ENCODE data around the gene ADAMTSL1.
A peak's percentile ranks its signal among the peaks of the same experiment; 100 is the strongest.
"Not testable (repeated sequence)": the region's sequence is repeated elsewhere in the genome, so short reads cannot be mapped to it uniquely, and the experiment has no call there.

ADAMTSL1 gene

DNA sequence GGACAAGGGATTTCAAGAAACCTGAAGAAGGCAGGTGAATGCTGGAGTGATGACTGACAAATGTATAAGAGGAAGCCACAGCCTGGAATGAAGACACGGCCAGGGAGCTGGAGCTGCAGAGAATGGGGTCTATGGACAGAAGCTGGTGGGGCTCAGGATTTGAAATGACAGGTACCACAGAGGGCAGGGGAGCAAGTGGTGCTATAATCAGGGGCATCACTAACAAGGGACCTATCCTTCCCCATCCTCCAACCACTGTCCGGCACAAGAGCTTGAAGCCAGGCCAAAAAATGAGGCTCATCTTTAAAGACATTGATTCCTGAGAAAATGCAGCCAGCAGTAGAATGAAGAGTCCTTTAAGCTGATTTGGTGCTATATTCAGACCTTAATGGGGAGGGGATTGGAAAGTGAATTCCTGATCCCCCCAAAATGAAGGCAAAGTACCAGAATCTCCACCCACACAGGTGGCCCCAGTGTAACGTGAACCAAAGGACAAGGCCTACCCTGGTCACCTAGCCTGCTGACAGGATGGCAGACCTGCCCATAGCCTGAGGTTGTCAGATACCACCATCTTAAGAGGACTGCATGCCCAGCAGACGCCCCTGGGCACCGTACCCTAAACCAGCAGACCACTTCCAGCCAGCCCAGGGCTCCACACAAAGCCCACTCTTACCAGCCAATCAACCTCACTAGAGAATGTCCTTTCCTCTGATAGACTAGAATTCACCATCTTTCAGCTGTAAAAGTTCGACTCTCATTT, 449.9 kb downstream of the ADAMTSL1 start:
- H3K4me1 Mint-ChIP-seq = no peaks in the 10 kb centered on the region
- DNase-seq (no peak), ATAC-seq (no peak)
- H3K36me3 Mint-ChIP-seq (ENCODE audit: low read depth) = no peaks in the 10 kb centered on the region
- no peaks in the 10 kb centered on the region for H3K27me3 Mint-ChIP-seq
- H3K9me3 Mint-ChIP-seq = no peaks in the 10 kb centered on the region
- no peak overlapping the region for H3K4me3 Mint-ChIP-seq
- no peak overlapping the region for H3K27ac Mint-ChIP-seq

DNA sequence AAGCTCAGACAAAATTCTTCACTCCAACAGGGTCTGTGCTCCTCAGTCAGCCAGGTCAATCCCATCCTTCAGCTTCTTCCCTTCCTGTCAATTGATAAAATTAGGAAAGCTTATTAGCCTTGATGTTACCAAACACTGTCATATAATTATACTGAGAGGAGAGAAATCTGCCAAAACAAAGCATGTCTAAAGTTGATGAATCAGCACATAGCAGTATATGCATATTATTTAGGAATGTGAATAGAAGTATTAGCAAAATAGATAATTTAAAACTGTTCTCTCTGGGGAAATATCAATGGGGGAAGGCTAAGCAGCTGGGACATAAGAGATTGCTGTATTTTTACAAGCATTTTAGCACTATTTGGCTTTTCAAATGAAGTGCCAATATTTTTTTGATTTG, 451.9 kb downstream of the ADAMTSL1 start:
- no peak for DNase-seq
- H3K9me3 Mint-ChIP-seq = no peaks in the 10 kb centered on the region
- H3K27me3 Mint-ChIP-seq = no peaks in the 10 kb centered on the region
- H3K36me3 Mint-ChIP-seq (ENCODE audit: low read depth) = no peaks in the 10 kb centered on the region
- no peak overlapping the region for H3K4me3 Mint-ChIP-seq
- no peaks in the 10 kb centered on the region for H3K4me1 Mint-ChIP-seq
- ATAC-seq = no peak
- no peak overlapping the region for H3K27ac Mint-ChIP-seq

DNA sequence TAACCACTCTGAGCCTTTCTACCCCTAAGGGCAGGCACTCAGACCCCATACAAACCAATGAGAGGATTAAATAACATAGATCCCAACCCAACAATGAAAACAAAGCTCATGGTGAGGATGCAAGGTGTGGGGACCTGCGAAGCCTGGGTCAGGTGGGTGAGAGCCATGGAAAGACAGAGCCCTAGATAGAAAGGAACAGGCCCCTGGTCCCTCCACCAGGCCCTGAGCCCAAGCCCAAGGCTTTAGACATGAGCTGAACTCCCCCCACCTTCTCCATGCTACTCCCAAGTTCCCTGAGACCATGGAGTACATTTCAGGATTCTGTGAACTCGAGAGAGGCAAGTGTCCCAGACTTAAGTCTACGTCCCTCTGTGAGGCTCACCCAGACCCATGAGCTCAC, 452.6 kb downstream of the ADAMTSL1 start:
- H3K4me3 Mint-ChIP-seq = no peak overlapping the region
- ATAC-seq (no peak), DNase-seq (no peak)
- H3K36me3 Mint-ChIP-seq (ENCODE audit: low read depth) = no peaks in the 10 kb centered on the region
- no peaks in the 10 kb centered on the region for H3K27me3 Mint-ChIP-seq
- no peaks in the 10 kb centered on the region for H3K4me1 Mint-ChIP-seq
- no peaks in the 10 kb centered on the region for H3K9me3 Mint-ChIP-seq
- H3K27ac Mint-ChIP-seq = no peak overlapping the region

DNA sequence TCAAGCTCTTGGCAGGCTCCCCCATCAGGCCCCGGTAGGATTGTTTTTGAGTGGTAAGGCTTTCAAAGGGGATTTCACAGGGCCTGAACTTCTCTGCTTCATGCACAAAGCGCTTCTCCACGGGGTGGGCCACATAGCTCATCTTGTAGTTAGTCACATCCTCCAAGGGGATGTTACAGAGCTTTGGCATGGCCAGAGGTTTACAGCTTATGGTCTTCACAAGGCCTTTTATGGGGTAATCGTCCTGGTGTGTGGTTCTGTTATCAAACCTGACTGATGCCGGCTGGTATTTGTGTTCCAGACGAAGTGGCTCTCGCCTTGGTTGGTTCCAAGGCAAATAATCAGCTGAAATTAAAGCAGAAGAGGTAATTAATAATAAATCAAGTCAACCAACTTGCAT, 454.8 kb downstream of the ADAMTSL1 start:
- no peaks in the 10 kb centered on the region for H3K36me3 Mint-ChIP-seq (ENCODE audit: low read depth)
- ATAC-seq = no peak

DNA sequence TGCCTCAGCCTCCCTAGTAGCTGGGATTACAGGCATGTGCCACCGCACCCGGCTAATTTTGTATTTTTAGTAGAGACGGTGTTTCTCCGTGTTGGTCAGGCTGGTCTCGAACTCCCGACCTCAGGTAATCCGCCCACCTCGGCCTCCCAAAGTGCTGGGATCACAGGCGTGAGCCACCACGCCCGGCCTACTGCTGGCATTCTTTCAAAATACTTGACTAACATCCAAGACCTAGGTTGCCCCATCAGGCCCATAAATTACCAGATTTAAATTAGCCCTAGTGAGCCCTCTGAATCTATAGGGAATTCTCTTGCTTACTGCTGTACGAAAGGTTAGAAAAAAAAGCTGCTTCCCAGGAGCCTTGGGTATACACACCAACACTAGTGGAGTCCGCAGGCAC, 456.7 kb downstream of the ADAMTSL1 start:
- not testable (repeated sequence) for ATAC-seq; H3K27ac Mint-ChIP-seq; DNase-seq; H3K9me3 Mint-ChIP-seq; H3K27me3 Mint-ChIP-seq; H3K4me3 Mint-ChIP-seq; H3K36me3 Mint-ChIP-seq (ENCODE audit: low read depth); H3K4me1 Mint-ChIP-seq

More for the DNA sequence above, 454.8 kb downstream of the ADAMTSL1 start:
- no peak overlapping the region for H3K27ac Mint-ChIP-seq
- no peaks in the 10 kb centered on the region for H3K9me3 Mint-ChIP-seq
- no peaks in the 10 kb centered on the region for H3K27me3 Mint-ChIP-seq
- no peak for DNase-seq
- H3K4me1 Mint-ChIP-seq = no peaks in the 10 kb centered on the region
- H3K4me3 Mint-ChIP-seq = no peak overlapping the region

DNA sequence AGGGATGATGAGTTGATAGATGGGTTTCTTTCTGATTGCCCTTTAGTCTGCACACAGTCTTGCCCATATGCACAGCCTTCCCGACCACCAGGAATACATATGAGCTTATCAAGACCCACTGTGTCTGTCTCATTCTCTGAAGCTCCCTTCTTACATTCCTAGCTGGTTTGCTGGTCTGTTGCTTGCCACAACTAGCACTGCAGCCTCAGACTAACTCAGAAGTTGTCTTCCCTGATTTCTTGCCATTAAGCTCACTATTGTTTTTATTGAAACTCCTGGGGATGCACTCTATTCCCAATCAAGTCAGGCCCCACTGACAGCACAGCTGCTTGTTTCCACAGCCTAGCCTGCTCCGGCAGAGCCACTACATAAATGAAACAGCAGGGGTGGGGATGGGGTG, 461.6 kb downstream of the ADAMTSL1 start:
- DNase-seq (no peak), ATAC-seq (no peak)
- H3K4me1 Mint-ChIP-seq = no peaks in the 10 kb centered on the region
- H3K36me3 Mint-ChIP-seq (ENCODE audit: low read depth) = no peaks in the 10 kb centered on the region
- peaks cover 2% of the 10 kb centered on the region for H3K27me3 Mint-ChIP-seq
- peaks cover 8% of the 10 kb centered on the region for H3K9me3 Mint-ChIP-seq
- H3K27ac Mint-ChIP-seq = no peak overlapping the region
- H3K4me3 Mint-ChIP-seq = no peak overlapping the region

DNA sequence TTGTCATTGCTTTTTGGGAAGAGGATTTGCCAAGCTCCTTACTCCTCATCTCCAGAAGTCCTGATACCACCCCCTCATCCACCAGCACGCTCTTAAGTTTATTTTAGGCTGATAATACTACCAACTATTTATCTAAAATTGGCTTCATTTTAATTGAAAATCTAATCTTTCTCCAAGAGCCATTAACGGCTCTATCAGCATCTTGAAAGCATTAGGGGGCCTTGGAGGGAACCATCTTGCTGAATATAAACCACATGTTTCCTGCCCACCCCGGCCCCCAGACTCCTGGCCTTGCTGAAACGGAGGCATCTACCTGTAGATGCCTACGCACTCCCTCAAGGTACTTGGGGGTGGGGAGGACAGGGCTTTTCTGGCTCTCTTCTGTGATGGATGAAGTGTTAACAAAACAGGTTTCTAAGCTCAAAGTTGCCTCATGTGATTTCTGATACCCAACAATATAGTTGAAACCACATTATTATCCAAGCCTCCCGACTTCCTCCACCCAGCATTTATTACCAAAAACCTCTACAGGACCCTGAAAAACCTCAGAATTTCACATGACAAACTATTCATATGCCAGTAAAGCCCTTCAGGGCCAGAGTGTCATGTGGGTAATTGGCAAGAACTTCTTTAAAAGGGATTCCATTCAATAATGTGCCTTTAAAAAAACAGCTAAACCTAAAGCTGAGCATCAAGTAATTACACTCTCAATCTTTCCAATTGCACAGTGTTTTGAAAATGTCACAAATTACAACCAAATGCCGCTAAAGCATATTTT, 462.3 kb downstream of the ADAMTSL1 start:
- ATAC-seq = no peak
- H3K27ac Mint-ChIP-seq = no peak overlapping the region
- H3K9me3 Mint-ChIP-seq = peaks cover 8% of the 10 kb centered on the region
- H3K27me3 Mint-ChIP-seq = peaks cover 2% of the 10 kb centered on the region
- H3K4me1 Mint-ChIP-seq = no peaks in the 10 kb centered on the region
- H3K36me3 Mint-ChIP-seq (ENCODE audit: low read depth) = no peaks in the 10 kb centered on the region
- no peak overlapping the region for H3K4me3 Mint-ChIP-seq
- DNase-seq = no peak

DNA sequence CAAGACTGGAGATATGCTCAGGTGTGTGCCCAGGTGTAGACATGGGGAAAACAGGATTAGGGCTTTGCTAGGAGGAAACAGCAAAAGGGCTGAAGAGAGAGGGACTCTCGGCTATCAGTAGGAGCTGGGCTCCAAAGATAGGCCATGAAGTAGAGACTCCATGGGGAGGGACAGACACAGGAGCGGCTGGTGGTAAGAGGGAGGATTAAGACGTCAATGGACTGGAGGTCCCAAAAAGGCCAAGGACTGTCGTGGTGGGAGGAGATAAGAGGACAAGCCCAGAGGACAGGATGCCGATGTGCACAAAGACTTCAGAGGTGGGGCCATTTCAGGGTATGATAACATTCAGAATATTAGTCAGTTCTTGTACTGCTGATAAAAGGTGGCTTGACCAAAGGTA, 466.0 kb downstream of the ADAMTSL1 start:
- H3K4me1 Mint-ChIP-seq = no peaks in the 10 kb centered on the region
- no peak overlapping the region for H3K4me3 Mint-ChIP-seq
- H3K9me3 Mint-ChIP-seq = no peaks in the 10 kb centered on the region
- no peak overlapping the region for H3K27ac Mint-ChIP-seq
- no peaks in the 10 kb centered on the region for H3K27me3 Mint-ChIP-seq
- DNase-seq (no peak), ATAC-seq (no peak)
- H3K36me3 Mint-ChIP-seq (ENCODE audit: low read depth) = no peaks in the 10 kb centered on the region

DNA sequence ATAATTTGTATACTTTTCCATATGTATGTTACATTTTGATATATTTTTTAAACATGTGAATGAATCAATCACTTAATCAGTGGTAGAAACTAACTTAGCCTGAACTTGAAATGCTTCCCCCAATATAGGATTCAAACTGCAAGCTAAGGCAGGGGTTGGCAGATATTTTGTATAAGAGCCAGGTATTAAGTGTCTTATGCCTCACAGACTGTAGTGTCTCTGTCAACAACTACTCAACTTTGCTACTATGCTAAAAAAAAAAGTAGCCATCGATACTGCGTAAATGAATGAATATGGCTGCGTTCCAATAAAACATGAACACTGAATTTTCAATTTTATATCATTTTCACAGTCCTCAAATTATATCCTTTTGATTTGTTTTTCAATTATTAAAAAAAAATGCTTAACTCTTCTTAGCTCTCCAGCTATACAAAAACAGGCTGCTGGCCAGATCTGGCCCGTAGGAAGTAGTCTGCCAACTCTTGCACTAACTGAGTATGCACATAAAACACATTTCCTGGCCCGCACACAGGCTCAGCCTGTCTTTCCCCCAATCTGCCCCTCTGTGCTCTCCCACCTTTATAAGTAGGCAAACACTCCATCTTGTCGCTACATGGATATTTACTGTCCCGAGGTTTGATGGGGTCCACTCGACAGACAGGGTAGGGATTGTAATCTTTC, 467.2 kb downstream of the ADAMTSL1 start:
- no peak for DNase-seq

DNA sequence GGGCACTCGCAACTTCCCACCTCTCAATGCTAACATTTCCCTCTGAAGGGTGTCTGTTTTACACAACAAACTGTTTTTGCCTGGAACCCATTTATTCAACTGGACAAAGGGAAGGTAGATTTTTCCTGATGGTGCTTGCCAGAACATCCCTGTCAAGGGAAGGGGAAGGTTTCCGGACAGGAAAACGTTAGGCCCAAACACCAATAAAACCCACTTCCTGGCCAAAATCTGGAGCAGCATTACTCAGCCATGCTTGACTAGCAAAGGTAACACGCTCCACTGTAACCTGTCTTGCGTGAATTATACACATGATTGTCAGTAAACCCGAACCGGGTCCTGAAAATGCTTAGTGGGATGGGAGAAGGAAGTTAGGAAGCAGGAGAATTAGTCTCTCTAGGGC, 468.8 kb downstream of the ADAMTSL1 start:
- Mint-ChIP-seq H3K36me3 (ENCODE audit: low read depth) (no peaks in the 10 kb centered on the region), H3K27ac (no peak overlapping the region), H3K27me3 (no peaks in the 10 kb centered on the region), H3K4me1 (no peaks in the 10 kb centered on the region), H3K9me3 (no peaks in the 10 kb centered on the region), H3K4me3 (no peak overlapping the region)
- DNase-seq (no peak), ATAC-seq (no peak)

More for the DNA sequence above, 467.2 kb downstream of the ADAMTSL1 start:
- Mint-ChIP-seq H3K9me3 (no peaks in the 10 kb centered on the region), H3K27me3 (no peaks in the 10 kb centered on the region), H3K4me1 (no peaks in the 10 kb centered on the region), H3K4me3 (no peak overlapping the region), H3K36me3 (ENCODE audit: low read depth) (no peaks in the 10 kb centered on the region), H3K27ac (no peak overlapping the region)
- ATAC-seq = no peak

DNA sequence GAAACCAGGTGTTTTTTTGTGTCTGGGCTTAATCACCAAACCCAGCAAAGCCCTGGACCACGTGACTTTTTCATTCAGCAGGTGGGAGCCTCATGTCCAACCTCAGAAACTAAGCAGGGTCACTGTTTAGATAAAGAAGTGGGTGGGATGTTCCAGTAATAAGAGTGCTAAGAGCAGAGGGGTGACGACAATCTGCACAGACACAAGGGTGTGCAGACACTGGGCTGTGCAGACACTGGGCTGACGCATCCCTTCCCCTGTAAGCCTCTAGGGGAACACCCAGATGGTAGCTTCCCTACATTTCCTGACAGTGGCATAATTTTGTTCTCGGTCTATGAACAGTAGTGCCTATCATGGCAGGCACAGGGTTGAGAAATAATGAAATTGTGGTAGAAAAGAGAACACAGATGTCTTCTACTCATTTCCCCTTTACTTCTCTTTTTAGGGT, 474.0 kb downstream of the ADAMTSL1 start:
- Mint-ChIP-seq H3K27me3 (no peaks in the 10 kb centered on the region), H3K36me3 (ENCODE audit: low read depth) (no peaks in the 10 kb centered on the region), H3K27ac (no peak overlapping the region), H3K4me1 (no peaks in the 10 kb centered on the region), H3K4me3 (no peak overlapping the region), H3K9me3 (no peaks in the 10 kb centered on the region)
- ATAC-seq (peak; percentile 35), DNase-seq (no peak)

DNA sequence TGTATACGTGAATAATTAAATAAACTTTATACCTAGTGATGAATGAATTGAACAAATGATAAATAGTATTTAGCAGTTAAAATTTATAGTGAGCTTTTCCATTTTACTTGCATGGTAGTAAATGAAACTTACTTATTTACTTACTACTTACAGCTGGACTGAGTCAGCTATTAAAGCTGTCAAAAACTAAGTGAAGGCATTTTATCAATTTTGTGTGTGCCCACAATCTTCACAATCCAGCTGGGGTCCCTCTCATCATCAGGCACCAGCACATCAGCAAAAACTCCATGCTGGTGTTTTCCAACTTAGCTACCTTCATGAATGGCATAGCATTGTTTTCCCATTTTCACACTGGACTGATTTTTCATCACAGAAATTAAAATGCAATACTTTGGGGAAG, 478.0 kb downstream of the ADAMTSL1 start:
- Mint-ChIP-seq H3K36me3 (ENCODE audit: low read depth) (no peaks in the 10 kb centered on the region), H3K4me1 (no peaks in the 10 kb centered on the region), H3K4me3 (no peak overlapping the region), H3K27ac (no peak overlapping the region), H3K27me3 (peaks cover 3% of the 10 kb centered on the region), H3K9me3 (no peaks in the 10 kb centered on the region)
- no peak for ATAC-seq
- DNase-seq = no peak

DNA sequence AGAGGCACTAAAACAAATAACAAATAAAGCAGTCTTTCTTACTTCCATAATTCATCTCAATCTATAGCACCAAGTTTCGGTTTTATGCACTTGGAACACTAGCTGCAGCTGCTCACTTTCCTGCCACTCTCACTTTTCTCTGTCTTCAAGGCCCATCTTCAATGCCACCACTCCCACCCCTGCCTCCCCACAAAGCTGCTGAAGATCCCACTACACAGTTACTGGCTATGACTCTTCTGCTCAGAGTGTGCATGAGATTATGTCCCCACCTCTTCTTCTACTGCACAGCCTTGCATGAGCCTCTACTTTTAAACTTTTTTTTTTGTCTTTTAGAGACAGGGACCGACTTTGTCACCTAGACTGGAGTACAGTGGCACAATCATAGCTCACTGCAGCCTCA, 481.7 kb downstream of the ADAMTSL1 start:
- no peak overlapping the region for H3K4me3 Mint-ChIP-seq
- no peaks in the 10 kb centered on the region for H3K4me1 Mint-ChIP-seq
- H3K27me3 Mint-ChIP-seq = peaks cover 3% of the 10 kb centered on the region
- H3K27ac Mint-ChIP-seq = no peak overlapping the region
- no peaks in the 10 kb centered on the region for H3K36me3 Mint-ChIP-seq (ENCODE audit: low read depth)
- ATAC-seq (no peak), DNase-seq (no peak)
- peaks cover 9% of the 10 kb centered on the region for H3K9me3 Mint-ChIP-seq

All from activated naive CD8-positive, alpha-beta T cell treated with anti-CD3 and anti-CD28 coated beads, Interleukin-2, amount 50 U/mL, for 24 hours (primary cell).